ENCODE data around the gene CFTR. TPM values are rescaled to one million over a fixed set of nuclear protein-coding genes. Genes with fewer than 3 reads are reported as not detected.

Gene CFTR
- total RNA-seq, 1 donor, result not detected

GRCh38 chr7:117661328-117661727 lies 181.5 kb downstream of the CFTR start:
- TF ChIP-seq CTCF (IDR thresholded peaks at IDR 0.05; ENCODE audit: extremely low read depth, low read depth, low read length), result no peak
- Histone ChIP-seq H3K4me1 (ENCODE audit: insufficient read depth, low read length) (no peaks in the 10 kb centered on the region), H2AFZ (ENCODE audit: low read length) (no peak overlapping the region)

GRCh38 chr7:117664047-117664446 lies 184.2 kb downstream of the CFTR start:
- H3K27me3 ChIP-seq (ENCODE audit: insufficient read depth, low read length), result no peaks in the 10 kb centered on the region
- H3K4me1 ChIP-seq (ENCODE audit: insufficient read depth, low read length), result no peaks in the 10 kb centered on the region
- no peak for DNase-seq (ENCODE audit: insufficient read length, low spot score, missing footprints)
- H3K36me3 ChIP-seq (ENCODE audit: insufficient read depth, low read length), result no peaks in the 10 kb centered on the region
- H3K9me3 ChIP-seq (ENCODE audit: low read depth, low read length), result no peaks in the 10 kb centered on the region
- no peaks in the 10 kb centered on the region for H4K20me1 ChIP-seq (ENCODE audit: insufficient read depth, low read length)
- no peak overlapping the region for H3K27ac ChIP-seq (ENCODE audit: low read depth, low read length)
- TF ChIP-seq CTCF (IDR thresholded peaks at IDR 0.05; ENCODE audit: extremely low read depth, low read depth, low read length), result no peak
- H3K79me2 ChIP-seq (ENCODE audit: insufficient read depth, low read length), result no peaks in the 10 kb centered on the region
- H3K4me2 ChIP-seq (ENCODE audit: insufficient read depth, low read length), result no peak overlapping the region
- H3K4me3 ChIP-seq (ENCODE audit: insufficient read depth, low read length), result no peak overlapping the region
- no peak overlapping the region for H2AFZ ChIP-seq (ENCODE audit: low read length)

More at GRCh38 chr7:117661328-117661727, 181.5 kb downstream of the CFTR start:
- no peak overlapping the region for H3K4me3 ChIP-seq (ENCODE audit: insufficient read depth, low read length)
- no peaks in the 10 kb centered on the region for H3K79me2 ChIP-seq (ENCODE audit: insufficient read depth, low read length)
- H3K36me3 ChIP-seq (ENCODE audit: insufficient read depth, low read length), result no peaks in the 10 kb centered on the region
- no peak overlapping the region for H3K27ac ChIP-seq (ENCODE audit: low read depth, low read length)
- H3K9me3 ChIP-seq (ENCODE audit: low read depth, low read length), result no peaks in the 10 kb centered on the region
- no peaks in the 10 kb centered on the region for H3K27me3 ChIP-seq (ENCODE audit: insufficient read depth, low read length)
- no peak overlapping the region for H3K4me2 ChIP-seq (ENCODE audit: insufficient read depth, low read length)
- H4K20me1 ChIP-seq (ENCODE audit: insufficient read depth, low read length), result no peaks in the 10 kb centered on the region
- DNase-seq (ENCODE audit: insufficient read length, low spot score, missing footprints), result no peak

- no peak for TF ChIP-seq CTCF (IDR thresholded peaks at IDR 0.05; ENCODE audit: extremely low read depth, low read depth, low read length)
- H3K9me3 ChIP-seq (ENCODE audit: low read depth, low read length), result no peaks in the 10 kb centered on the region
- no peaks in the 10 kb centered on the region for H3K27me3 ChIP-seq (ENCODE audit: insufficient read depth, low read length)
- H4K20me1 ChIP-seq (ENCODE audit: insufficient read depth, low read length), result no peaks in the 10 kb centered on the region
- H3K36me3 ChIP-seq (ENCODE audit: insufficient read depth, low read length), result no peaks in the 10 kb centered on the region
- H2AFZ ChIP-seq (ENCODE audit: low read length), result no peak overlapping the region
- no peaks in the 10 kb centered on the region for H3K4me1 ChIP-seq (ENCODE audit: insufficient read depth, low read length)
- H3K79me2 ChIP-seq (ENCODE audit: insufficient read depth, low read length), result no peaks in the 10 kb centered on the region
- H3K4me2 ChIP-seq (ENCODE audit: insufficient read depth, low read length), result no peak overlapping the region
- H3K4me3 ChIP-seq (ENCODE audit: insufficient read depth, low read length), result no peak overlapping the region
- DNase-seq (ENCODE audit: insufficient read length, low spot score, missing footprints), result no peak
- H3K27ac ChIP-seq (ENCODE audit: low read depth, low read length), result no peak overlapping the region
Observed at GRCh38 chr7:117665368-117665767, 185.5 kb downstream of the CFTR start.

GRCh38 chr7:117666031-117666430 lies 186.2 kb downstream of the CFTR start:
- no peak for TF ChIP-seq CTCF (IDR thresholded peaks at IDR 0.05; ENCODE audit: extremely low read depth, low read depth, low read length)
- no peak for DNase-seq (ENCODE audit: insufficient read length, low spot score, missing footprints)
- H2AFZ ChIP-seq (ENCODE audit: low read length), result no peak overlapping the region
- no peaks in the 10 kb centered on the region for H3K9me3 ChIP-seq (ENCODE audit: low read depth, low read length)
- no peaks in the 10 kb centered on the region for H3K27me3 ChIP-seq (ENCODE audit: insufficient read depth, low read length)
- H3K4me1 ChIP-seq (ENCODE audit: insufficient read depth, low read length), result no peaks in the 10 kb centered on the region
- no peak overlapping the region for H3K4me2 ChIP-seq (ENCODE audit: insufficient read depth, low read length)
- no peaks in the 10 kb centered on the region for H3K36me3 ChIP-seq (ENCODE audit: insufficient read depth, low read length)
- H3K79me2 ChIP-seq (ENCODE audit: insufficient read depth, low read length), result no peaks in the 10 kb centered on the region
- no peak overlapping the region for H3K4me3 ChIP-seq (ENCODE audit: insufficient read depth, low read length)
- no peak overlapping the region for H3K27ac ChIP-seq (ENCODE audit: low read depth, low read length)
- no peaks in the 10 kb centered on the region for H4K20me1 ChIP-seq (ENCODE audit: insufficient read depth, low read length)
